Renal pelvis (tissue), 4 donors: Measurements from ENCODE around the gene GINS1. TPM values are rescaled to one million over a fixed set of nuclear protein-coding genes. Genes with fewer than 3 reads are reported as not detected.
"Not testable (repeated sequence)": the region's sequence is repeated elsewhere in the genome, so short reads cannot be mapped to it uniquely, and the experiment has no call there.

Experiments used
- DNase-seq: peaks from one replicate; pipeline ENCODE4 v3.0.0-alpha.2; 2013
- polyA plus RNA-seq, 3 donors: library from polyadenylated mRNA; unstranded; fragments of 120-200 nt; gene quantifications; one replicate each; pipeline ENCODE4 v1.2.1, GENCODE V29; 2013; ENCODE audit not compliant: insufficient read length in 3 of 3

Gene GINS1
- polyA plus RNA-seq, 3 donors = 18.1 to 27.1 (median 21.0) TPM

DNA sequence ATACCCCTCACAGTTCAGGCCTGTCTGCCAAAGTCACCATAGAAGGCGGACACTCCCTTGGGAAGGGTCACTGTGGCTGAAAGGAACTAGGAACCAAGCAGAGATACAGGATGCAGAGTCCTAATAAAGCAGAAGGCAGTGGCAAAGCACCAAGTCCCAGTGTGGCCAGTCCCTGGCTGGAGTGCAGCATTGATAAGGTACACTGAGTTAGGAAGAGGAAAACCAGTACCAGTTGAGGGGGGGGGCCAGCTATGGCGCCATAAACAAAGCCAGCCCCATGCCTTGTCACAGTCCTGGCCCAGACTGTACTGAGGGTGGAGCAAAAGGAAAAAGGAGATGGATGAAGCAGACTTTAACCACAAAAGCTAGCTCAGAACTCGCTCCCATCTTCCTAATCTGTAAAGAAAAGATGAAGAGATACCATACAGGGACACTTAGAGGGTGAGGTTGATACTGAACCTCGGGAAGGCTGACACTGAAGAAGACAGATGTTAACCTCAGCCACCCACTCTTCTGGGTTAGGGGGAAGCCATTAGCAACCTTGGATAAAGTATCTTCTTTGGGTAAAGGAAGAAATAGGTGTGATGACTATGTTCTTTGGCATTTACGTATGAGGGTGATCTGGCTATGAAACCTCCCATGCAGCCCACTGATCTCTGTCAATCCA is 24.6 kb upstream of the GINS1 start:
- no peak for DNase-seq

- no peak for DNase-seq
These were observed 18.0 kb upstream of the GINS1 start for GRCh38 chr20:25389401-25389857.

- DNase-seq = peak; percentile 37
These were observed 17.5 kb upstream of the GINS1 start for GRCh38 chr20:25389858-25390537.

- DNase-seq = peak; percentile 96
These were observed 16.6 kb upstream of the GINS1 start, which contains the start of gene ABHD12 for GRCh38 chr20:25390538-25391528. Gene ABHD12 (minus strand): TSS chr20:25390835. CDS start chr20:25390703, 132 bp downstream.

GRCh38 chr20:25394276-25394675 is 13.2 kb upstream of the GINS1 start:
- DNase-seq = no peak

DNA sequence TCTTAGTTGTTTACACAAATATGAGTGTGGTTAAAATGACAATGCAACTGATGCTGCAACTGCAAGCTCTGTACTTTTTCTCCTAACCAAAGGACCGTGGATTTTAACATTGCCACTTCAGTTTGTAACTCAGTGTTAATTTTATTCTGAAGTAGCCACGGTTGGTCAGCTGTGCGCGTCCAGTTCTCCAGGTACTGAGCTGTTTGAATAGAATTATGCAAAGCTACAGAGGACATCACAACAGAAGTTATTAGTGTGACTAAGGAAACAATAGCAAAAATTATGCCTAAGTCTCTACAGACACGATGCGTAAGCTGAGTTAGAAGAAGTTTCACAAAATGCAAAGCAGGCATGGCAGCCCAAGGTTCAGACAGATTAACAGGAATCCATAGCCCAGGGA is 12.5 kb upstream of the GINS1 start:
- no peak for DNase-seq

DNA sequence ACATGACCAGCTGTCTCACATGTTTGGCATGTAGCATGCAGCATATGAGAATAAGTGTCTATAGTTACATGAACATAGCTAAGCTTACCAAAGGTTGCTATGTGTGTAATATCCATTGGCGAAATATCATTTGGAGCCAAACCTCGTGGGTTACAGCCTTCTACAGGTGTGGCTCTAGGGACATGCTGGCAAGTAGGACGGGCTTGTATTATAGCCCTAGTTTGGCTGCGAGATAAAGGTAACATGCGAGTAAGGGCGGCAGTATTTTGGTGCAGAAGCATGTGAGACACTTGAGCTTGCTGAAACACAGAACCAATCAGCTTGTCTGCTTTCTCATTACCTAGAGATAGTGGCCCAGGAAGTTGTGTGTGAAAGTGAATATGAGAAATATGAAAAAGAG is 10.4 kb upstream of the GINS1 start:
- DNase-seq = no peak

GRCh38 chr20:25397821-25398220 is 9.7 kb upstream of the GINS1 start:
- DNase-seq = no peak

- DNase-seq = peak; percentile 26
These were observed 9.0 kb upstream of the GINS1 start for GRCh38 chr20:25398376-25399036.

DNA sequence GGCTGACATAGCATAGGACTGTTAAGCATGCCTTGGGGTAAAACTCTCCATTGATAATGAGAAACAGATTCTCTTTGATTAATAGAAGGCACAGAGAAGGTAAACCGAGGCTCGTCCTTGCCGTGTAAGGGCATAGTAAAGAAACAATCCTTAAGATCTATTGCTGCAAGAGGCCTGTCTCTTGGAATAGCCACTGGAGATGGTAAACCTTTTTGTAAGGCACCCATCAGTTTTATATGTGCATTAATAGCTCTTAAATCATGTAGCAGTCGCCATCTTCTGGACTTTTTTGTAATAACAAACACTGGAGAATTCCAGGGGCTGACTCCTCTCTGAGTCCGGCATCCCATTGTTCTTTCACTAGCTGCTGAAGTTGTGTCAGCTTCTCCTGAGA is 8.4 kb upstream of the GINS1 start:
- peak; percentile 62 for DNase-seq

GRCh38 chr20:25400291-25400732 is 7.2 kb upstream of the GINS1 start:
- not testable (repeated sequence) for DNase-seq

DNA sequence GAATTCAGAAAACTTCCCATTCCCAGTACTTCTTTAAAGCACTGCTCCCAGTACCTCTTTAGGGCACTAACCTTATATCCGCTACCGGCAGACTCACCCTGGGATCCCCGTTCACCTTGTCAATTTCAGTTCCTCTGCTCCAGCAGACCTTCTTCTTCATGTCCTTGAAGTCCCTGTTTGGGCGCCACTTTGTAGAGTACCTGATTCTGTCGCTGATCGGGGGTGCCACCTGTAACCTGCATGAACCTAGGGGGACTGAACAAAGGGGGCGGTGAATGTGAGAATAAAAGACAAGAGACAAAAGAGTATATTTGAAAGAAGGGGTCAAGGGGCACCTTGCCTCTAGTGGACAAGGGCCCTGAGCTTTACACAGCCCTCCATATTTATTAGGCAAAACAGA is 4.9 kb upstream of the GINS1 start:
- DNase-seq = no peak

DNA sequence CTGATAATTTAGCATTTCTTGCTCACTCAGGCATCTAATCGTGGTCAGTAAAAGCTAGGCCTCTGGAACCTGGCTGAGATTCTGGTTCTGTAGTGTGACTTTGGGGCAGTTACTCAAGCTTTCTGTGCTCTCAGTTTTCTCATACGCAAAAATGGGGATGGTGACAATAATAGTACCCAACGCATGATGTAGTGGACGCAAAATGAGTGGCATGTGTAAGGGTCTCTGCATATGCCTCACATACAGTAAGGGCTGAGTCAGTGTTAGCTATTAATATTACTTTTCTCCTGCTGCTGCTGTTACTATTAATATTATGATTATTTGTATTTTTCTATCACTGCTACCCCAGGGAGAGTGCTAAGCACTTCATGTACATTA is 686 bp downstream of the GINS1 start:
- no peak for DNase-seq

DNA sequence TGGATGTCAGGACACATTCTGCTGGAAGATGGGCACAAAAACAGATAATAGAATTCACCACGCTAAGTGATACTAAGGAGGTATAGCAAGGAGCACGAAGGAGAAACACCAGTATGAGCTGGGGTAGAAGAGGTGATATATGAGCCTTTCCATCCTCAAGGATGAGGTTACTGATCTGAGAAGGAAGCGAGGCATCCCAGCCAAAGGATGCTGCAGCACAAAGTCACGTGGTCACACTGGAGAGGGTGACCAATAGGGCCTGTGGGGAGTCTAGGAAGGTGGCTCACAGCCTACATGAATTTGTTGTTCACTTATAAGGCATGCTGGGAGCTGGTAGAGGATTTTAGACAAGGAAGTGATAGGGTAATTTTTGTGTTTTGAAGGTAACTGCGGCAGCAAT is 1.4 kb downstream of the GINS1 start:
- no peak for DNase-seq

DNA sequence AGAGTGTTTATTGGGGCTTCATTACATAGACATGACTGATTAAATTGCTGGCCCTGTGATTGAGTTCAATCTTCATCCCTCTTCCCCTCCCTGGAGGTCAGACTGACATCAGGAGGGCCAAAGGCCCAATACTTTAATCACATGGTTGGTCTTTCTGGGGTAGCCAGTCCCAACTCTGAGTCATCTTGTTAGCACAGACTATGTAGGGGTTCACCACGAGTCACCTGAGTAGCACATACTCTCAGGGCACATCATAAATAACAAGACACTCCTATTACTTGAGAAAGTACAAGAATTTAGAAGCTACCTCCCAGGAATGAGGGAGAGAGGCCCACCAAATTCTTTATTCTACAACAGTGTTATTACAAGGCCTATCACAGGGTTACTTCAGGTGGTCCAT is 11.3 kb downstream of the GINS1 start:
- no peak for DNase-seq

GRCh38 chr20:25421102-25421501 is 13.6 kb downstream of the GINS1 start:
- no peak for DNase-seq

- DNase-seq = no peak
These were observed 14.6 kb downstream of the GINS1 start for GRCh38 chr20:25422032-25422431.

DNA sequence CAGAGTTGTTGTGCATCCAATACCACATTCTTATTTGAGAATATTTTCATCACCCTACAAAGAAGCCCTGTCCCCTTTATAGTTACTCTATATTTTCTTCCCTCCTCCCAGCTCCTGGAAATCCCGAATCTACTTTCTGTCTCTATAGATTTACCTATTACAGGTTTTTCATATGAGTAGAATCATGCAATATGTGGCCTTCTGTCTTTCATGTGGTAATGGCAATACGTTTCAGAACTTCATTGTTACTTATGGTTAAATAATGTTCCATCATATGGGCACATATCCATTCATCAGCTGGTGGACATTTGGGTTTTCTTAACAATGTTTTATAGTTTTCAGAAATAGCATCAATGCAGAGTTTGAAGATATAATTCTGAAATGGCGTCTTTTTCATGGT is 17.1 kb downstream of the GINS1 start:
- DNase-seq = no peak

GRCh38 chr20:25437153-25437581 is 29.7 kb downstream of the GINS1 start:
- no peak for DNase-seq

DNA sequence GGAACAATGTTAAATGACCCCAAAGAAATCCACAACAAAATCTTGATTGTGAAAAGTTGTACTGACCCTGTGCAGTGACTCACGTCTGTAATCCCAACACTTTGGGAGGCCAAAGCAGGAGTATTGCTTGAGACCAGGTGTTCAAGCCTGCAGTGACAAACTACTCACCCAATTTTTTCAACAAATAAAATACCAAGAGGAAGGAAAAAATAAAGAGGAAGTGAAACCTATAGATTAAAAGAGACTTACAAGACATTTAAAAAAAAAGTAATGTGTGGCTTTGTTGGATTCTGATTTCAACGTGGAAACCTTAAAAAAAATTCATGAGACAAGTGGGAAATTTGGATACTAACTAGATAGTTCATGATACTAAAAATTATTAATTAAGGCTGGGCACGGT is 31.9 kb downstream of the GINS1 start:
- no peak for DNase-seq

GRCh38 chr20:25444556-25444955 is 37.1 kb downstream of the GINS1 start:
- DNase-seq = no peak

GRCh38 chr20:25447671-25448070 is 40.2 kb downstream of the GINS1 start:
- DNase-seq = no peak
